ENCODE measurements around the gene BICD1.
"Not testable (repeated sequence)": the region's sequence is repeated elsewhere in the genome, so short reads cannot be mapped to it uniquely, and the experiment has no call there.

BICD1 gene

GRCh38 chr12:32106517-32107358, at the start of gene BICD1:
TSS of gene BICD1 (plus strand) at chr12:32106847. CDS start at chr12:32107332, 485 bp downstream.
- peak; percentile 76 for DNase-seq

GRCh38 chr12:32061033-32061432, 45.6 kb upstream of the BICD1 start:
- no peak for DNase-seq

- no peak for DNase-seq
Observed at GRCh38 chr12:32062881-32063280, 43.8 kb upstream of the BICD1 start.

GRCh38 chr12:32063796-32064195, 42.9 kb upstream of the BICD1 start:
- DNase-seq, result no peak

- no peak for DNase-seq
Observed at GRCh38 chr12:32066206-32066605, 40.4 kb upstream of the BICD1 start.

GRCh38 chr12:32069071-32069470, 37.6 kb upstream of the BICD1 start:
- DNase-seq, result no peak

- DNase-seq, result no peak
Observed at GRCh38 chr12:32069731-32070130, 36.9 kb upstream of the BICD1 start.

- no peak for DNase-seq
Observed at GRCh38 chr12:32070370-32070769, 36.3 kb upstream of the BICD1 start.

- DNase-seq, result no peak
Observed at GRCh38 chr12:32072102-32072501, 34.5 kb upstream of the BICD1 start.

GRCh38 chr12:32074432-32074831, 32.2 kb upstream of the BICD1 start:
- no peak for DNase-seq

GRCh38 chr12:32076941-32077340, 29.7 kb upstream of the BICD1 start:
- no peak for DNase-seq

- DNase-seq, result no peak
Observed at GRCh38 chr12:32080435-32080834, 26.2 kb upstream of the BICD1 start.

GRCh38 chr12:32083489-32083888, 23.2 kb upstream of the BICD1 start:
- DNase-seq, result no peak

GRCh38 chr12:32084017-32084688, 22.5 kb upstream of the BICD1 start:
- no peak for DNase-seq

GRCh38 chr12:32084753-32085152, 21.9 kb upstream of the BICD1 start:
- DNase-seq, result no peak

GRCh38 chr12:32087306-32087705, 19.3 kb upstream of the BICD1 start:
- no peak for DNase-seq

GRCh38 chr12:32089156-32089555, 17.5 kb upstream of the BICD1 start:
- DNase-seq, result no peak

GRCh38 chr12:32089586-32089985, 17.1 kb upstream of the BICD1 start:
- DNase-seq, result no peak

GRCh38 chr12:32091696-32092095, 15.0 kb upstream of the BICD1 start:
- no peak for DNase-seq

GRCh38 chr12:32098112-32098511, 8.5 kb upstream of the BICD1 start:
- DNase-seq, result no peak

GRCh38 chr12:32099275-32099674, 7.4 kb upstream of the BICD1 start:
- DNase-seq, result not testable (repeated sequence)

GRCh38 chr12:32100361-32100760, 6.3 kb upstream of the BICD1 start:
- DNase-seq, result no peak

- no peak for DNase-seq
Observed at GRCh38 chr12:32100888-32101287, 5.8 kb upstream of the BICD1 start.

GRCh38 chr12:32102234-32102633, 4.4 kb upstream of the BICD1 start:
- no peak for DNase-seq
